Stimulated activated CD4-positive, alpha-beta T cell treated with anti-CD3 and anti-CD28 coated beads, TNF-alpha, amount 100 ng/mL, for 1 hour (primary cell): ENCODE measurements around the gene TRIM33.

ENCODE experiments used
- DNase-seq, 3 donors: peaks; one replicate each; pipeline ENCODE4 v3.0.0-alpha.2; 2020; ENCODE audit warnings: low read depth in 3 of 3, low spot score in 1 of 3

The TRIM33 gene

GRCh38 chr1:114511032-114511785 lies at the start of gene TRIM33:
Gene TRIM33, minus strand, starts transcription at chr1:114511203. Its CDS starts 127 bp downstream, at chr1:114511076.
- peak; percentile 66 to 86 (median 83) for DNase-seq

GRCh38 chr1:114559356-114559755 lies 48.4 kb upstream of the TRIM33 start:
- DNase-seq = no peak

GRCh38 chr1:114558544-114558943 lies 47.5 kb upstream of the TRIM33 start:
- no peak for DNase-seq

GRCh38 chr1:114554577-114554976 lies 43.6 kb upstream of the TRIM33 start:
- no peak for DNase-seq

GRCh38 chr1:114552106-114552639 lies 41.2 kb upstream of the TRIM33 start:
- DNase-seq = no peak

GRCh38 chr1:114551400-114551799 lies 40.4 kb upstream of the TRIM33 start:
- DNase-seq = no peak

GRCh38 chr1:114550336-114550735 lies 39.3 kb upstream of the TRIM33 start:
- DNase-seq = no peak

- no peak for DNase-seq
Measured at GRCh38 chr1:114549137-114549536, 38.1 kb upstream of the TRIM33 start.

- DNase-seq = no peak
Measured at GRCh38 chr1:114547076-114547475, 36.1 kb upstream of the TRIM33 start.

GRCh38 chr1:114545796-114546195 lies 34.8 kb upstream of the TRIM33 start:
- no peak for DNase-seq

GRCh38 chr1:114545315-114545714 lies 34.3 kb upstream of the TRIM33 start:
- DNase-seq = no peak

GRCh38 chr1:114540821-114541220 lies 29.8 kb upstream of the TRIM33 start:
- no peak for DNase-seq

- DNase-seq = no peak
Measured at GRCh38 chr1:114540272-114540671, 29.3 kb upstream of the TRIM33 start.

- DNase-seq = no peak
Measured at GRCh38 chr1:114536043-114536442, 25.0 kb upstream of the TRIM33 start.

GRCh38 chr1:114535401-114535800 lies 24.4 kb upstream of the TRIM33 start:
- no peak for DNase-seq

- no peak for DNase-seq
Measured at GRCh38 chr1:114531094-114531493, 20.1 kb upstream of the TRIM33 start.

- no peak for DNase-seq
Measured at GRCh38 chr1:114530224-114530623, 19.2 kb upstream of the TRIM33 start.

GRCh38 chr1:114524944-114525343 lies 13.9 kb upstream of the TRIM33 start:
- DNase-seq = no peak

- no peak for DNase-seq
Measured at GRCh38 chr1:114522264-114522575, 11.2 kb upstream of the TRIM33 start.

GRCh38 chr1:114521396-114522263 lies 10.6 kb upstream of the TRIM33 start:
- DNase-seq = no peak

- DNase-seq = no peak
Measured at GRCh38 chr1:114517348-114517747, 6.3 kb upstream of the TRIM33 start.

GRCh38 chr1:114512595-114513280 lies 1.7 kb upstream of the TRIM33 start:
- no peak for DNase-seq
